NCI-H146 treated with DMSO at 0.1 percent for 48 hours (cell line): ENCODE data around the gene ARFGAP3.

Experiments used
- DNase-seq: peaks from one replicate; lab custom pipeline; 2025; ENCODE audit not compliant: unreplicated experiment; lab: John Stamatoyannopoulos, UW

The ARFGAP3 gene

GRCh38 chr22:42884616-42885375, 27.7 kb upstream of the ARFGAP3 start:
- DNase-seq: no peak

- no peak for DNase-seq
Observed at GRCh38 chr22:42883970-42884369, 26.9 kb upstream of the ARFGAP3 start.

- DNase-seq: no peak
Observed at GRCh38 chr22:42883121-42883520, 26.0 kb upstream of the ARFGAP3 start.

- no peak for DNase-seq
Observed at GRCh38 chr22:42881982-42882656, 25.0 kb upstream of the ARFGAP3 start.

GRCh38 chr22:42881298-42881697, 24.2 kb upstream of the ARFGAP3 start:
- DNase-seq: no peak

GRCh38 chr22:42880815-42881214, 23.7 kb upstream of the ARFGAP3 start:
- no peak for DNase-seq

GRCh38 chr22:42879371-42880021, 22.4 kb upstream of the ARFGAP3 start:
- DNase-seq: peak; percentile 19

- no peak for DNase-seq
Observed at GRCh38 chr22:42878561-42879305, 21.7 kb upstream of the ARFGAP3 start.

- DNase-seq: no peak
Observed at GRCh38 chr22:42877597-42878340, 20.7 kb upstream of the ARFGAP3 start.

- no peak for DNase-seq
Observed at GRCh38 chr22:42877158-42877557, 20.1 kb upstream of the ARFGAP3 start.

- no peak for DNase-seq
Observed at GRCh38 chr22:42876041-42876440, 19.0 kb upstream of the ARFGAP3 start.

GRCh38 chr22:42874010-42874409, 16.9 kb upstream of the ARFGAP3 start:
- no peak for DNase-seq

- DNase-seq: no peak
Observed at GRCh38 chr22:42873356-42873755, 16.3 kb upstream of the ARFGAP3 start.

GRCh38 chr22:42872821-42873220, 15.7 kb upstream of the ARFGAP3 start:
- no peak for DNase-seq

GRCh38 chr22:42871146-42872050, 14.3 kb upstream of the ARFGAP3 start:
- DNase-seq: no peak

GRCh38 chr22:42869888-42870480, 12.9 kb upstream of the ARFGAP3 start:
- no peak for DNase-seq

GRCh38 chr22:42869463-42869862, 12.4 kb upstream of the ARFGAP3 start:
- no peak for DNase-seq

GRCh38 chr22:42868751-42869251, 11.7 kb upstream of the ARFGAP3 start:
- DNase-seq: no peak

GRCh38 chr22:42866100-42866499, 9.0 kb upstream of the ARFGAP3 start:
- no peak for DNase-seq
